GM12892 (cell line): ENCODE results near the gene AZGP1.
"Not testable (repeated sequence)": the region's sequence is repeated elsewhere in the genome, so short reads cannot be mapped to it uniquely, and the experiment has no call there.

ENCODE experiments used
- DNase-seq: peaks from one replicate; pipeline ENCODE4 v3.0.0; 2011; ENCODE audit not compliant: insufficient read length
- FAIRE-seq: peaks from 2 replicates; lab custom pipeline; 2011; peaks lifted over from hg19 to GRCh38; lab: Jason Lieb, UNC
- POLR2A ChIP-seq: IDR thresholded peaks from 2 replicates; pipeline ENCODE4 v1.6.1; 2011; ENCODE audit warnings: low read depth, low read length, control low read depth
- POLR2AphosphoS5 ChIP-seq: IDR thresholded peaks from 2 replicates; pipeline ENCODE4 v1.6.1; 2011; ENCODE audit warnings: low read depth, low read length, control low read depth
- TAF1 ChIP-seq: IDR thresholded peaks from 2 replicates; pipeline ENCODE4 v1.6.1; 2011; ENCODE audit warnings: low read depth, mild to moderate bottlenecking, control low read depth, low read length, borderline replicate concordance

Gene AZGP1

GRCh38 chr7:99990460-99990852 lies 14.6 kb upstream of the AZGP1 start:
- TF ChIP-seq TAF1 = no peak
- TF ChIP-seq POLR2AphosphoS5 = no peak
- TF ChIP-seq POLR2A = no peak
- no peak for DNase-seq
- FAIRE-seq = no peak

- TF ChIP-seq POLR2AphosphoS5 (no peak), TAF1 (no peak), POLR2A (no peak)
- no peak for DNase-seq
- FAIRE-seq = no peak
These were observed 12.0 kb upstream of the AZGP1 start for GRCh38 chr7:99987846-99988245.

DNA sequence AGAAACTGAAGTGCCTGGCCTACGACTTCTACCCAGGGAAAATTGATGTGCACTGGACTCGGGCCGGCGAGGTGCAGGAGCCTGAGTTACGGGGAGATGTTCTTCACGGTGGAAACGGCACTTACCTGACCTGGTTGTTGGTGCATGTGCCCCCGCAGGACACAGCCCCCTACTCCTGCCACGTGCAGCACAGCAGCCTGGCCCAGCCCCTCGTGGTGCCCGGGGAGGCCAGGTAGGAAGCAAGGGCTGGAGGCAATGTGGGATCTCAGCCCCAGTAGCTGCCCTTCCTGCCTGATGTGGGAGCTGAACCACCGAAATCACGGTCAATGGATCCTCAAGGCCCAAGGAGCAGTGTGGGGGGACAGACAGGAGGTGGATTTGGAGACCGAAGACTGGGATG lies 11.5 kb upstream of the AZGP1 start:
- not testable (repeated sequence) for DNase-seq, FAIRE-seq

- no peak for FAIRE-seq
- TF ChIP-seq POLR2AphosphoS5 (no peak), TAF1 (no peak)
- DNase-seq = no peak
These were observed 8.8 kb upstream of the AZGP1 start for GRCh38 chr7:99984593-99984992.

DNA sequence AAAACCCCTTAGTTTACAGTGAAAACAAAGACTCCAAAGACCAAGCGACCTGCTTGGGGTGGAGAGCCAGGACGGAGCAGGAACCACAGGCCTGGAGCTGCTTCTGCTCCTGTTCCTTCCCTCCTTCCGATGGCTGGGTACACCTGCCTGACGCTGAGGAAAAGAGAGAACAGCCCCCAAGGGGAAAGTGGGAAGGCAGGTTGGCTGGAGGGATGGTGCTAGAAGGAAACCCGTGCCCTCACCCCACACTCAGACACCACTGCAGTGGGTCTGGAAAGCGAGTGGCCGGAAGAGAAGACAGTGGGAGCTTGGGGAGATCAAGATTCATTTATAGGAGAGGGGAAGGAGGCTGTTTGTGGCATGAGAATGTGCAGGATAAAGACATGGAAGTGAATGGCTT lies 5.2 kb upstream of the AZGP1 start:
- not testable (repeated sequence) for DNase-seq, FAIRE-seq

GRCh38 chr7:99980448-99980872 lies 4.6 kb upstream of the AZGP1 start:
- not testable (repeated sequence) for DNase-seq, FAIRE-seq

DNA sequence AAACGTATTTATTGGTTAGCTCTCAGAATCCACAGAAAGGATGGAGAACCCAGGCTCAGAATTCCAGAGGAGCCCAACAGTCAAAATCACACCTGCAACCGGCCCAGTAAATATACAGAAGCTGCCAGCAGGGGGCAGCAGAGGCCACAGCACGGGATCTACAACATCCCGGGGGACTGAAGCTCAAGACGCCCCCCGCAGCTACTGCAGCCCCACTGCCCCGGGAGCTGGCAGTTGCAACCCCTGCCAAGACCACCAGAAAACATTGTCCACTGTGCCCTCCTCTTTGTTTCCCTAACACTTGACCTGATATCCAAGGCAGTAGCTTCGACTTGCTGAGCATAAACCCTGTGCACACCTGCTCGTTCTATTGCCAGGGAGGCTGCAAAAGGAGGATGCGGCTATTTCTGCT lies 4.0 kb upstream of the AZGP1 start:
- DNase-seq = not testable (repeated sequence)

GRCh38 chr7:99976626-99977025 lies 795 bp upstream of the AZGP1 start:
- TF ChIP-seq POLR2A = no peak
- TF ChIP-seq TAF1 = no peak
- no peak for TF ChIP-seq POLR2AphosphoS5
- FAIRE-seq (no peak), DNase-seq (no peak)

More for the DNA sequence above, 4.0 kb upstream of the AZGP1 start:
- FAIRE-seq = peak; percentile 82

GRCh38 chr7:99974681-99975080 lies 1.1 kb downstream of the AZGP1 start:
- FAIRE-seq = no peak
- no peak for TF ChIP-seq TAF1
- no peak for TF ChIP-seq POLR2A
- no peak for TF ChIP-seq POLR2AphosphoS5

DNA sequence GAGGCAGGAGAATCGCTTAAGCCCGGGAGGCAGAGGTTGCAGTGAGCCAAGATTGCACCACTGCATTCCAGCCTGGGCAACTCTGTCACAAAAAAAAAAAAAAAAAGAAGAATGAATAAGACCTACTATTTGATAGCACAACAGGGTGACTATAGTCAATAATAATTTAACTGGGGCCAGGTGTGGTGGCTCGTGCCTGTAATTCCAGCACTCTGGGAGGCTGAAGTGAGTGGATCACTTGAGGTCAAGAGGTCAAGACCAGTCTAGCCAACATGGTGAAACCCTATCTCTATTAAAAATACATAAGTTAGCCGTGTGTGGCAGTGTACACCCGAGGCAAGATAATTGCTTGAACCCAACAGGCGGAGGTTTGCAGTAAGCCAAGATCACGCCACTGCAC lies 2.0 kb downstream of the AZGP1 start:
- DNase-seq, FAIRE-seq: not testable (repeated sequence)

More at GRCh38 chr7:99974681-99975080, 1.1 kb downstream of the AZGP1 start:
- DNase-seq = no peak

DNA sequence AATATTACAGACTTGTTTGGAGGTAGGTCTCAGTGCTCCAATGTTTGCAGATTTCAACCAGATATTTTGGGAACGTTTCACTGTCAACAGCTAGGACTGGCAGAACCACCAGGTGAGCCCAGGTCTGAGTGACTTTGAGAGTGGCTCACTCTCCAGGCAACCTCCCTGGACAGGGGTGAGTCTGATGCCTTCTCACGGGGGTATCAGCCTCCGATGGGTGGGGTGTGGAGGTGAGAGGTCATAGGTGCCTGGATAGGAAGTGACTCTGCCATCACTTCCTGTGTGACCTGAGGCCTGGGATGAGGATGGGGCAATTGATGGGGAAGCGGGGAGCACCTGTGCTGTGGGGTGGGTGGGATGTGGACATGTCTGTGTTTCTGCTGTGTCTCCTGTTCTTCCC lies 4.6 kb downstream of the AZGP1 start:
- FAIRE-seq (no peak), DNase-seq (no peak)

GRCh38 chr7:99969813-99970212 lies 6.0 kb downstream of the AZGP1 start:
- not testable (repeated sequence) for FAIRE-seq, DNase-seq

More for the DNA sequence above, 4.6 kb downstream of the AZGP1 start:
- no peak for TF ChIP-seq TAF1
- no peak for TF ChIP-seq POLR2AphosphoS5
- no peak for TF ChIP-seq POLR2A

- DNase-seq (no peak), FAIRE-seq (no peak)
- TF ChIP-seq TAF1 (no peak), POLR2A (no peak), POLR2AphosphoS5 (no peak)
These were observed 6.5 kb downstream of the AZGP1 start for GRCh38 chr7:99969298-99969697.

GRCh38 chr7:99958564-99959227 lies 17.1 kb downstream of the AZGP1 start:
- TF ChIP-seq POLR2AphosphoS5 = no peak
- TF ChIP-seq TAF1 = no peak
- no peak for TF ChIP-seq POLR2A
- no peak for FAIRE-seq
- DNase-seq = no peak
